ENCODE results near the gene SIL1. TPM values are rescaled to one million over a fixed set of nuclear protein-coding genes. Genes with fewer than 3 reads are reported as not detected.

The SIL1 gene
- total and polyA plus RNA-seq, 2 of the 8 experiments (the other 6 are each of a cell fraction or from before 2014, with no cell fraction given), result 8.3 to 12.8 TPM

GRCh38 chr5:139077899-139078298, 120.3 kb downstream of the SIL1 start (continued):
- no peak for TF ChIP-seq USF2 (IDR thresholded peaks at IDR 0.05; ENCODE audit: low read length)
- TF ChIP-seq KDM5A (IDR thresholded peaks at IDR 0.05; ENCODE audit: low read length), result no peak
- TF ChIP-seq JUN (IDR thresholded peaks at IDR 0.05; ENCODE audit: low read depth, low read length), result no peak
- no peak for TF ChIP-seq BRCA1 (IDR thresholded peaks at IDR 0.05; ENCODE audit: low read depth, low read length)
- no peak for TF ChIP-seq SP2 (IDR thresholded peaks at IDR 0.05; ENCODE audit: low read length)
- TF ChIP-seq EGR1 (IDR thresholded peaks at IDR 0.05; ENCODE audit: borderline replicate concordance, low read depth, low read length), result no peak
